Measurements from ENCODE around the gene GPATCH4. TPM values are rescaled to one million over a fixed set of nuclear protein-coding genes. Genes with fewer than 3 reads are reported as not detected.

Gene GPATCH4
- total RNA-seq, 4 donors from 2014 or later: 35.6 to 103 (median 47.6) TPM

DNA sequence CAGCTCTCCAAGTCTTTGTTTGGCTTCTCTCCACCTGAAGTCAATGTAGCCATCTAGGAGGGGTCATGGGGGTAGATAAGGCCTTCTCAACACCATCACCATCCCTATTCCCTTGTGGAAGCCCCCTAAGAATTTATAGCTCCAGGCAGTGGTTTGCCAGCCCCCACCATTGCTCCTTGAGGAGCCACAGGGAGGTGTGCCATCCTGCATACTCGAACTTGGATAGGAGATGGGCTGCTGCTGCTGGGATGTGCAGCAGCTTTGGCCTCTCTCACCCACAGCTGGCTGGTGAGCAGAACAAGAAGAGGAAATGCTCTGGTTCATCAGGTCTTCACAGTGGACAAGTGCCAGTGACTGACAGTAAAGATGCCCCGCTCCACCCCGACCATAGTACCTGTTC is 4.9 kb downstream of the GPATCH4 start:
- TF ChIP-seq, protein P1, sequence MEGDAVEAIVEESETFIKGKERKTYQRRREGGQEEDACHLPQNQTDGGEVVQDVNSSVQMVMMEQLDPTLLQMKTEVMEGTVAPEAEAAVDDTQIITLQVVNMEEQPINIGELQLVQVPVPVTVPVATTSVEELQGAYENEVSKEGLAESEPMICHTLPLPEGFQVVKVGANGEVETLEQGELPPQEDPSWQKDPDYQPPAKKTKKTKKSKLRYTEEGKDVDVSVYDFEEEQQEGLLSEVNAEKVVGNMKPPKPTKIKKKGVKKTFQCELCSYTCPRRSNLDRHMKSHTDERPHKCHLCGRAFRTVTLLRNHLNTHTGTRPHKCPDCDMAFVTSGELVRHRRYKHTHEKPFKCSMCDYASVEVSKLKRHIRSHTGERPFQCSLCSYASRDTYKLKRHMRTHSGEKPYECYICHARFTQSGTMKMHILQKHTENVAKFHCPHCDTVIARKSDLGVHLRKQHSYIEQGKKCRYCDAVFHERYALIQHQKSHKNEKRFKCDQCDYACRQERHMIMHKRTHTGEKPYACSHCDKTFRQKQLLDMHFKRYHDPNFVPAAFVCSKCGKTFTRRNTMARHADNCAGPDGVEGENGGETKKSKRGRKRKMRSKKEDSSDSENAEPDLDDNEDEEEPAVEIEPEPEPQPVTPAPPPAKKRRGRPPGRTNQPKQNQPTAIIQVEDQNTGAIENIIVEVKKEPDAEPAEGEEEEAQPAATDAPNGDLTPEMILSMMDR (IDR thresholded peaks at IDR 0.05 in 4 of 5, conservative IDR thresholded peaks at IDR 0.05 in 1 of 5): no peak
- no peak for TF ChIP-seq POLR2A (IDR thresholded peaks at IDR 0.05)
- in situ Hi-C loops (cut with MboI; ENCODE audit: low sequenced_read_pairs in 4 of 4) (no loop called here), intact Hi-C loops (cut with DNase I; ENCODE audit: low total_unique reads) (no loop called here)
- H3K27ac ChIP-seq: no peak overlapping the region
- H3K4me1 ChIP-seq: peaks cover 10 to 16% of the 10 kb centered on the region in 2 donors
- H3K9me3 ChIP-seq: no peaks in the 10 kb centered on the region
- ATAC-seq (no peak), DNase-seq (no peak)
- H3K36me3 ChIP-seq: peaks cover 0 to 51% of the 10 kb centered on the region in 2 donors
- H3K27me3 ChIP-seq: no peaks in the 10 kb centered on the region
- no peak overlapping the region for H3K4me3 ChIP-seq

DNA sequence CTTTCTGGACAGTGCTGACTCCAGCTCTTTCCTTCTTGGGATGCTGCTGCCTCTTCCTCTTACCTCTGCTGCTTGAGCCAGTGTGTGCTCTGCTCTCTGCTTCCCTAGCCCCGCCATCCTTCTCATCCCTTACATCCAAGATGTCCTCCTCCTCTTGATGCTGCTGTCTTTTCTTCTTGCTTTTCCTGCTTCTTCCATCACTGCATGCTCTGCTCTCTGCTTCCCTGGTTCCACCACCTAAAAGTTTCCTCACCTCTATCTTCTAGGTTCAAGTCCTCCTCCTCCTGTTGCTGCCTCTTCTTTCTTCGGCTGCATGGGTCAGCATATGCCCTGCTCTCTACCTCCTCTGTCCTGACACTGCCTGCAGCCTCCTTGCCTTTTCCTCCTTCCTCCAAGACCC is 6.3 kb downstream of the GPATCH4 start:
- in situ Hi-C loops (cut with MboI; ENCODE audit: low sequenced_read_pairs in 4 of 4): no loop called here

DNA sequence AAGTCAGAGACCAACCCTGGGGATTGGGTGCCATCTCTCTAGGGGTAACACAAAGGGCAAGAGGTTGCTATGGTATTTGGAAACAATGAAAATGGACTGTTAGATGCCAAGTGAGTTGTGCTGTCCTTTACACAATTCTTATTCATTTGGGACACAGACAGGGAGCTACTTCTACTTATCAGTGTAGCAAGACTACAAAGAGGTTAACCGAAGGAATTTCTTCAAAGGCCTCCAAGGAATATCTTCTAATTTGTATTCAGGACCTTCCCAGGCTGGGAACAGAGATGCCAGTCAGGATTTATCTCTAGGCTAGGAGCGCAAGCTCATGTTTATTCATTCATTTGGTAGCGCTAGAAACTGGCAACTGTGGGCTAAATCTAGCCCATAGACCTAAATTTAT is 7.1 kb downstream of the GPATCH4 start:
- intact Hi-C loops (cut with DNase I; ENCODE audit: low total_unique reads): no loop called here
- TF ChIP-seq, protein P1 (IDR thresholded peaks at IDR 0.05 in 4 of 5, conservative IDR thresholded peaks at IDR 0.05 in 1 of 5): no peak
- no peak for TF ChIP-seq POLR2A (IDR thresholded peaks at IDR 0.05)
- H3K4me1 ChIP-seq: peaks cover 5 to 6% of the 10 kb centered on the region in 2 donors
- H3K9me3 ChIP-seq: no peaks in the 10 kb centered on the region
- no peak overlapping the region for H3K27ac ChIP-seq
- H3K36me3 ChIP-seq: peaks cover 0 to 51% of the 10 kb centered on the region in 2 donors
- no peak for ATAC-seq
- in situ Hi-C loops (cut with MboI; ENCODE audit: low sequenced_read_pairs in 4 of 4): no loop called here
- H3K27me3 ChIP-seq: no peaks in the 10 kb centered on the region
- DNase-seq: no peak
- H3K4me3 ChIP-seq: no peak overlapping the region

More for the DNA sequence above, 6.3 kb downstream of the GPATCH4 start:
- Histone ChIP-seq H3K36me3 (peaks cover 0 to 51% of the 10 kb centered on the region in 2 donors), H3K4me1 (peaks cover 6% of the 10 kb centered on the region in 2 donors), H3K27ac (no peak overlapping the region), H3K27me3 (no peaks in the 10 kb centered on the region), H3K9me3 (no peaks in the 10 kb centered on the region), H3K4me3 (no peak overlapping the region)
- TF ChIP-seq, protein P1 (IDR thresholded peaks at IDR 0.05 in 4 of 5, conservative IDR thresholded peaks at IDR 0.05 in 1 of 5): no peak
- no peak for TF ChIP-seq POLR2A (IDR thresholded peaks at IDR 0.05)
- no peak for DNase-seq
- intact Hi-C loops (cut with DNase I; ENCODE audit: low total_unique reads): no loop called here
- no peak for ATAC-seq

DNA sequence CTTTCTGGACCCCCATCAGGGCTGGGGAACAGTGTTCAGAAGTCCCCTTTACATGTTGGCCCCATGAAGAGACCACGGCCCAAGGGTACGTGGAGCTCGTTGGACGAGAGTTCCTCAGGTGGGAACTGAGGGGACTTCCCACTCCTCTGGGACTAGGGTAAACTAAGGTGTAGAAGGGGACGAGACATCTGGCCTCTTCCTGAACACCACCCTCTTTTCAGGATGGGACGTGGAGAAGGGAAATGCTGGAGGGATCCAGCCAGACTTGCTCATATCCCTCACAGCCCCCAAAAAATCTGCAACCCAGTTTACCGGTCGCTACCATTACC is 7.7 kb downstream of the GPATCH4 start:
- in situ Hi-C loops (cut with MboI; ENCODE audit: low sequenced_read_pairs in 4 of 4): no loop called here
- no peaks in the 10 kb centered on the region for H3K27me3 ChIP-seq
- TF ChIP-seq, protein P1 (IDR thresholded peaks at IDR 0.05 in 4 of 5, conservative IDR thresholded peaks at IDR 0.05 in 1 of 5): no peak
- no peak for TF ChIP-seq POLR2A (IDR thresholded peaks at IDR 0.05)
- H3K27ac ChIP-seq: no peak overlapping the region
- no peak for ATAC-seq
- no peaks in the 10 kb centered on the region for H3K9me3 ChIP-seq
- no peak for DNase-seq
- intact Hi-C loops (cut with DNase I; ENCODE audit: low total_unique reads): no loop called here
- H3K4me1 ChIP-seq: peaks cover 5 to 6% of the 10 kb centered on the region in 2 donors
- no peak overlapping the region for H3K4me3 ChIP-seq
- peaks cover 0 to 48% of the 10 kb centered on the region in 2 donors for H3K36me3 ChIP-seq

All from gastrocnemius medialis (tissue), 4 donors.